SJCRH30 (cell line): Measurements from ENCODE around the gene RING1. TPM values are rescaled to one million over a fixed set of nuclear protein-coding genes. Genes with fewer than 3 reads are reported as not detected.

Experiments
- DNase-seq, 2 experiments: peaks; one replicate each; pipeline ENCODE4 v3.0.0-alpha.2; 2015 to 2020
- H3K27ac ChIP-seq: fragments of 250-450 bp; sonication (Bioruptor Pico); 2 replicates; pipeline ENCODE4 v1.5.1; 2020; ENCODE audit warnings: mild to moderate bottlenecking, moderate library complexity
- H3K27me3 ChIP-seq: fragments of 250-450 bp; sonication (Bioruptor Pico); 2 replicates; pipeline ENCODE4 v1.5.1; 2020; ENCODE audit warnings: mild to moderate bottlenecking, moderate library complexity
- H3K36me3 ChIP-seq: fragments of 250-450 bp; sonication (Bioruptor Pico); 2 replicates; pipeline ENCODE4 v1.5.1; 2020; ENCODE audit warnings: mild to moderate bottlenecking, moderate library complexity
- H3K4me1 ChIP-seq: fragments of 250-450 bp; sonication (Bioruptor Pico); 2 replicates; pipeline ENCODE4 v1.5.1; 2020; ENCODE audit warnings: mild to moderate bottlenecking, moderate library complexity
- H3K4me3 ChIP-seq: fragments of 250-450 bp; sonication (Bioruptor Pico); 2 replicates; pipeline ENCODE4 v1.5.1; 2020; ENCODE audit warnings: mild to moderate bottlenecking, moderate library complexity
- H3K9me3 ChIP-seq: fragments of 250-450 bp; sonication (Bioruptor Pico); replicated peaks from 2 replicates; pipeline ENCODE4 v1.5.1; 2020; ENCODE audit warnings: mild to moderate bottlenecking, moderate library complexity
- total RNA-seq: library from RNA; depleted of rRNA; stranded (reverse); fragments of >200 nt; shearing (Covaris generic); gene quantifications from 2 replicates; pipeline ENCODE4 v1.2.3, GENCODE V29; 2014; rRNA removed

Gene RING1
- total RNA-seq, 1 experiment from 2014 or later: 16.4 TPM

DNA sequence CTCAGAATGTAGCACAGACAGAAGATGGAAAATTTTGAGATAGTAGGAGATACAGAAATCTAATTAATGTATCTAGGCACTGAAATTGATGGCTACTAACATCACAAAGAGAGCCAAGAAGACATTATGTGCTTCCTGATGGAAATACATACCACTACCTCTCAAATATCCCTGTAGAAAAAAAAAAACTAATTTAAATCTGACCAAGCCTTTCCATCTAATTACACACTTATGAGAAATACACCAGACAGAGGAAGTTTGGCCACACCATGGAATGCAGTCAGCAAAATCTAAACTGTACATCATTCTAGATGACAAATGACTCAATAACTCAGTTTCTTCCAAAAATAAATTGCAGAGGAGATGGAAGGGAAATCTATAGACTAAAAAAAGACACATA, 44.5 kb downstream of the RING1 start:
- no peaks in the 10 kb centered on the region; the same call in 1 of the 2 replicates for H3K4me1 ChIP-seq
- no peak for DNase-seq
- H3K4me3 ChIP-seq: no peak overlapping the region
- no peak overlapping the region for H3K27ac ChIP-seq
- peaks cover 7% of the 10 kb centered on the region; the same call in 1 of the 2 replicates for H3K36me3 ChIP-seq
- no peaks in the 10 kb centered on the region for H3K9me3 ChIP-seq
- no peaks in the 10 kb centered on the region for H3K27me3 ChIP-seq

DNA sequence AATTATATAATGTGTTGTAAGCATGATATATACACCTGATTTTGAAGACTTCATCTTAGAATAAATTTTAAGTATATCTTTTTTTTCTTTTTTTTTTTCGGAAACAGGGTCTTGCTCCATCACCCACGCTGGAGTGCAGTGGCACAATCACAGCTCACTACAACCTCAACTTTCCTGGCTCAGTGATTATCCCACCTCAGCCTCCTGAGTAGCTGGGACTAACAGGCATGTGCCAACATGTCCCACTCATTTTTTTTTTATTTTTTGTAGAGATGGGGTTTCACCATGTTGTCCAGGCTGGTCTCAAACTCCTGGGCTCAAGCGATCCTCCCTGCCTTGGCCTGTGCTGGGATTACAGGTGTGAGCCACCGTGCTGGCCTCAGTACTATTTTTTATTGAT, 46.3 kb downstream of the RING1 start:
- no peak for DNase-seq
- H3K27ac ChIP-seq: no peak overlapping the region
- peaks cover 8% of the 10 kb centered on the region; the same call in 1 of the 2 replicates for H3K36me3 ChIP-seq
- H3K27me3 ChIP-seq: no peaks in the 10 kb centered on the region
- H3K4me1 ChIP-seq: no peaks in the 10 kb centered on the region
- no peak overlapping the region for H3K4me3 ChIP-seq
- no peaks in the 10 kb centered on the region for H3K9me3 ChIP-seq

DNA sequence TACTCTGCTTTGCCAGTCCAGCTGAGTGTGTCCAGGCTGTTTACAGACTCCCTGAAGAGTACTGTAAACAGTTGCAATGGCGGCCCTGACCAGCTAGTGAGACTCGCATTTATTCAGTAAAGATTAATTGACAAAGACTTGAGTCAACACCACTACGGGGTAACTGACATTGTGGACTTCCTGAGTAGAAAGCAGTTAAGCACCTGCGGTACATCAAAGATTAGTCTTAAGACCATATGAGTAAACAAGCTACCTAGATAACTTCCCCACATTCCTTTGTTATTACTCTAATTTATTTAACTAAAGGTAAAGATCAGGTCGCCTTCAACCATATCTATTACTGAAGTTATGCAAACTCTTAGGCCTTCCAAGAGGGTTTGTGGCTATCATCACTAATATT, 50.7 kb downstream of the RING1 start:
- Histone ChIP-seq H3K4me3 (no peak overlapping the region), H3K27me3 (no peaks in the 10 kb centered on the region), H3K27ac (no peak overlapping the region), H3K9me3 (no peaks in the 10 kb centered on the region), H3K36me3 (peaks cover 17% of the 10 kb centered on the region; the same call in 1 of the 2 replicates), H3K4me1 (no peaks in the 10 kb centered on the region)
- no peak for DNase-seq

Other genes starting within 250 kb of the RING1 start
- 178 and 199 TPM in 2 replicates for gene BRD2, start 239.9 kb upstream of the RING1 start, total RNA-seq
- 0.16 TPM in 1 of 2 replicates, not detected in the other for gene HLA-DOA, start 198.9 kb upstream of the RING1 start, total RNA-seq
- gene HLA-DPA1, start 134.9 kb upstream of the RING1 start, total RNA-seq: not detected in 2 replicates
- not detected in 2 replicates for gene HLA-DPB1, start 132.5 kb upstream of the RING1 start, total RNA-seq
- gene COL11A2, start 16.0 kb upstream of the RING1 start, total RNA-seq: 3.8 and 4.0 TPM in 2 replicates
- 24.4 and 25.9 TPM in 2 replicates for gene RXRB, start 7.8 kb upstream of the RING1 start, total RNA-seq
- gene SLC39A7, start 7.6 kb upstream of the RING1 start, total RNA-seq: 71.8 and 75.1 TPM in 2 replicates
- gene HSD17B8, start 3.8 kb upstream of the RING1 start, total RNA-seq: 1.0 and 1.5 TPM in 2 replicates
- 32.7 and 33.8 TPM in 2 replicates for gene VPS52, start 63.4 kb downstream of the RING1 start, total RNA-seq
- 5,924 and 6,385 TPM in 2 replicates for gene RPS18, start 63.6 kb downstream of the RING1 start, total RNA-seq
- 0.84 and 0.95 TPM in 2 replicates for gene B3GALT4, start 68.6 kb downstream of the RING1 start, total RNA-seq
- gene WDR46, start 80.7 kb downstream of the RING1 start, total RNA-seq: 54.6 and 61.5 TPM in 2 replicates
- 102 and 104 TPM in 2 replicates for gene PFDN6, start 81.1 kb downstream of the RING1 start, total RNA-seq
- 14.3 and 20.9 TPM in 2 replicates for gene RGL2, start 90.4 kb downstream of the RING1 start, total RNA-seq
- gene TAPBP, start 105.6 kb downstream of the RING1 start, total RNA-seq: 15.4 and 16.2 TPM in 2 replicates
- 7.1 and 9.6 TPM in 2 replicates for gene ZBTB22, start 109.2 kb downstream of the RING1 start, total RNA-seq
- gene DAXX, start 114.5 kb downstream of the RING1 start, total RNA-seq: 52.9 and 55.2 TPM in 2 replicates
- 80.5 and 84.5 TPM in 2 replicates for gene KIFC1, start 183.3 kb downstream of the RING1 start, total RNA-seq
- 21.8 and 25.5 TPM in 2 replicates for gene PHF1, start 202.5 kb downstream of the RING1 start, total RNA-seq
- gene CUTA, start 209.6 kb downstream of the RING1 start, total RNA-seq: 181 and 210 TPM in 2 replicates
- gene SYNGAP1, start 211.6 kb downstream of the RING1 start, total RNA-seq: 1.8 and 2.5 TPM in 2 replicates
- gene ZBTB9, start 246.1 kb downstream of the RING1 start, total RNA-seq: 9.0 and 11.4 TPM in 2 replicates